HT1080 (cell line): Measurements from ENCODE around the gene LRP5. TPM values are rescaled to one million over a fixed set of nuclear protein-coding genes. Genes with fewer than 3 reads are reported as not detected.
A peak's percentile ranks its signal among the peaks of the same experiment; 100 is the strongest.
"Not testable (repeated sequence)": the region's sequence is repeated elsewhere in the genome, so short reads cannot be mapped to it uniquely, and the experiment has no call there.

Experiments used
- DNase-seq: peaks from one replicate; pipeline ENCODE4 v3.0.0-alpha.2; 2015; ENCODE audit warnings: low read depth
- total RNA-seq: library from RNA; depleted of rRNA; stranded (reverse); fragments of >200 nt; shearing (Covaris generic); gene quantifications from 2 replicates; pipeline ENCODE4 v1.2.3, GENCODE V29; 2014

Gene LRP5
- total RNA-seq, 1 experiment from 2014 or later, result 20.8 TPM

GRCh38 chr11:68282141-68282860, 30.1 kb upstream of the LRP5 start:
- no peak for DNase-seq

- no peak for DNase-seq
These were observed 29.5 kb upstream of the LRP5 start for GRCh38 chr11:68282861-68283230.

GRCh38 chr11:68284588-68284987, 27.8 kb upstream of the LRP5 start:
- not testable (repeated sequence) for DNase-seq

GRCh38 chr11:68287419-68287818, 25.0 kb upstream of the LRP5 start:
- DNase-seq, result no peak

GRCh38 chr11:68289456-68289855, 22.9 kb upstream of the LRP5 start:
- DNase-seq, result no peak

- no peak for DNase-seq
These were observed 18.7 kb upstream of the LRP5 start for GRCh38 chr11:68293708-68294107.

- no peak for DNase-seq
These were observed 17.1 kb upstream of the LRP5 start for GRCh38 chr11:68295271-68295670.

- DNase-seq, result no peak
These were observed 16.5 kb upstream of the LRP5 start for GRCh38 chr11:68295940-68296339.

- DNase-seq, result no peak
These were observed 15.9 kb upstream of the LRP5 start for GRCh38 chr11:68296344-68297051.

- no peak for DNase-seq
These were observed 15.4 kb upstream of the LRP5 start for GRCh38 chr11:68297052-68297378.

GRCh38 chr11:68297494-68297811, 14.9 kb upstream of the LRP5 start:
- DNase-seq, result no peak

- DNase-seq, result peak; percentile 74
These were observed 14.4 kb upstream of the LRP5 start for GRCh38 chr11:68297812-68298658.

GRCh38 chr11:68298659-68299516, 13.5 kb upstream of the LRP5 start:
- no peak for DNase-seq

GRCh38 chr11:68299517-68299879, 12.9 kb upstream of the LRP5 start:
- DNase-seq, result not testable (repeated sequence)

- DNase-seq, result no peak
These were observed 12.1 kb upstream of the LRP5 start for GRCh38 chr11:68300076-68300830.

GRCh38 chr11:68302256-68302655, 10.1 kb upstream of the LRP5 start:
- DNase-seq, result no peak

- peak; percentile 64 for DNase-seq
These were observed 9.7 kb upstream of the LRP5 start for GRCh38 chr11:68302670-68303069.

- DNase-seq, result no peak
These were observed 9.3 kb upstream of the LRP5 start for GRCh38 chr11:68303083-68303482.

GRCh38 chr11:68303982-68304780, 8.2 kb upstream of the LRP5 start:
- no peak for DNase-seq

- no peak for DNase-seq
These were observed 5.8 kb upstream of the LRP5 start for GRCh38 chr11:68306636-68307035.
